GM04504 (cell line): ENCODE results near the gene RBPJL.

ENCODE experiments used
- DNase-seq: peaks from one replicate; pipeline ENCODE4 v3.0.0-alpha.2; 2012; ENCODE audit warnings: low read depth

RBPJL gene

GRCh38 chr20:45293041-45294002 lies 13.3 kb upstream of the RBPJL start:
- peak; percentile 17 for DNase-seq

GRCh38 chr20:45294003-45294368 lies 12.7 kb upstream of the RBPJL start:
- no peak for DNase-seq

DNA sequence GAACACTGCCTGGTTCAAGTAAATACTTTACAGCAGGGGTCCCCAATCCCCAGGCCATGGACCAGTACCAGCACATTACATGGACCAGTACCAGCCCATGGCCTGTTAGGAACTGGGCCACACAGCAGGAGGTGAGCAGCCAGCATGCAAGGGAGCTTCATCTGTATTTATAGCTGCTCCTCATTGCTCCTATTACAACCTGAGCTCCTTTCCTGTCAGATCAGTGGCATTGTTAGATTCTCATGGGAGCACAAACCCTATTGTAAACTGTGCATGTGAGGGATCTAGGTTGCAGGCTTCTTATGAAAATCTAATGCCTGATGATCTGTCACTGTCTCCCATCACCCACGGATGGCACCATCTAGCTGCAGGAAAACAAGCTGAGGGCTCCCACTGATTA lies 12.0 kb upstream of the RBPJL start:
- DNase-seq, result no peak

DNA sequence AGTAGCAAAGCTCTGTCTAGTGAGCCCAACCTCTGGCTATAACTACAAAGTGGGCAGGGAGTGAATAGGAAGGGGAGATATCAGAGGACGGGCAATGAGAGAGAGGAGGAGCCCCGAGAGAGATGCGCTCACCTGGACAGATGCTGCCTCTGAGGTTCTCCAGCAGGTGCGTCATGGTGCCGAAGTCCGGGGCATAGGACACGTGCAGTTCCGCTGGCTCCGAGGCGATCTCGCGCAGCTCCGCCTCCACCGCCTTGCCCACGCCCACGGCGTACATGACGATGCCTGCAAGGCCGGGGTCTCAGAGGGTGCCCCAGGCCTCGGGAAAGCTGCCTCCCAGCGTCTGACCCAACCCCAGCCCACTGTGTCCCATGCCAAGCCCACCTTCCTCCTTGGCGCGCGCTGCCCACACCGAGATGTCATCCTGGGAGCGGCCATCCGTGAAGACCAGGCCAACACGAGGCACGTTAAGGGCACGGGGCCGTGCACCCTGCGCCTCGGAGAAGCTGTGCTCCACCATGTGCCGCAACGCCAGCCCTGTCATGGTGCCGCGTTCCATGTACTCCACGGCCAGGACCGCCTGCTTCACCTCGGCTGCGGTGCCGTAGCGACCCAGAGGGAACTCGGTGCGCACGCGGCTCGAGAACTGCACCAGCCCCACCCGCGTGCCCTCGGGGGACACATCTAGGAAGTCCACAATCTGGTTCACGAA lies 8.7 kb upstream of the RBPJL start:
- no peak for DNase-seq

DNA sequence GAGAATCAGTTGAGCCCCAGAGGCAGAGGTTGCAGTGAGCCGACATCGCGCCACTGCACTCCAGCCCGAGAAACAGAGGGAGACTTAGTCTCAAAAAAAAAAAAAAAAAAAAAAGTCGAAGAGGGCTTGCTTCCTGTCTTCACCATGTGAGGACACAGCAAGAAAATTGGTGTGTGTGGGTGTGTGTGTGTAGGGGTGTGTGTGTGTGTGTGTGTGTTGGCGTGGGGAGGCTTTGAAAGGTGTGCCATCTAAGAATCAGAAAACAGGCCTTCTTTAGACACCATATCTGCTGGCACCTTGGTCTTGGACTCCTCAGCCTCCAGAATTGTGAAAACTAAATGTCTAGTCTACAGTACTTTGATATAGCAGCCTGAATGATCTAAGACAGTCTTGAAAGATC lies 6.9 kb upstream of the RBPJL start:
- no peak for DNase-seq

- no peak for DNase-seq
Observed at GRCh38 chr20:45300961-45301360, 5.7 kb upstream of the RBPJL start.

- DNase-seq, result no peak
Observed at GRCh38 chr20:45301824-45302271, 4.8 kb upstream of the RBPJL start.

DNA sequence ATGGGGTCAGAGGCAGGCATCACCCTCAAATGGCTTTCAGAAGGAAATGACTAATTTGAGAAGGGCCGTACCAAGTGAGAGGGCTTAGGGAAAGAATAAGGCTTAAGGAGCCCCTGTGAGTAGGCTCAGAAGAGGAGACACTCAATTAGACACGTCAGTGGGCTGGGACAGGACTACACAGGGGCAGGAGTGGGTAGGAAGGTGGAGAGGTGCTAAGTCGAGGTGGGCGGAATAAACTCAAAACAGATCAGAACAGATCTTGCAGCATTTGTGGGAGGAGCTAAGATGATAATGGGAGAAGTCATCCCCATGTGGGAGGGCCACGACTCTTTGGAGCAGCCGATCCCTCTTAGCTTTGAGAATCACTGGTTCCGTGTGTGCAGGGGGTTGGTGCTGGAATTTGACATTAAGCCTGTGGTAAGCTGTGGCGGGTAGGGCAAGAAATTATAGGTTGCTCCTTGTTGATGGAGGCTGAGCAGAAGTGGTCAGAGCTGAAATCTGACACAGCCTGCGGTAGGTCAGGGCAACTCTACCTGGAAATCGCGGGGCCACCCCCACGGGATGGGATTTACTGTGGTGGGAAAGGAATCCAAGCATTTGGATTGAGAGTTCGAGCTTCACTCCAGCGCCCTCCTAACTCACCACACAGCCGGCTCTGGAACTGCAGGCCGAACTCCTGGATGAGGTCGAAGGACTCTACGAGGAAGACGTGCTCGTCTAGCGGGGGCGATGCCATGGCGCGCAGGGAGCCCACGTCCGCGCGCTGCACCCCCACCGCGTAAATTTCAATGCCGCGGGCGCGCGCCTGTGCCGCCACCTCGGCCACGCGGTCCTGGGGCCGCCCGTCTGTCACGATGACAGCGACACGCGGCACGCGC lies 2.8 kb upstream of the RBPJL start:
- no peak for DNase-seq

DNA sequence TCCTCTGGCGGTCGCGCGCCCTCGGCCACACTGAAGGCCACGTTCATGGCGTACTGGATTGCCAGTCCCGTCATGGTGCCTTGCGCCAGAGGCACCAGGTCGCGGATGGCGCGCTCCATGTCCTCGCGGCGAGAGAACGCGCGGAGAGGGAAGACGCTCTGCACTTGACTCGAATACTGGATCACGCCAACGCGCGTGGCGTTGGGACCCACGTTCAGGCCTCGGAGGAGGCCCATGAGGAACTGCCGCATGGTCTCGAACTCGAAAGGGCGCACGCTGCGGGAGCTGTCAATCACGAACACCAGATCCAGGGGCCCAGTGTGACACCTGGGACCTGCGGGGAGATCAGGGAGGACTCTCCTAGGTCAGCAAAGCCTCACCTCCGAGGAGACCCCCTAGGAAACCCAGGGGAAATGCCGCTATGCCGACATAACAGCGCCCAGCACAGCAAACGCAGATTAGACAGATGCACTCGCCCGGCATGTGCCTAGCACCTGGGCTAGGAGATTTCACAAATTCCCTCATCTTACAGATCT lies 2.1 kb upstream of the RBPJL start:
- DNase-seq, result no peak

- DNase-seq, result no peak
Observed at GRCh38 chr20:45305262-45305661, 1.4 kb upstream of the RBPJL start.

GRCh38 chr20:45307076-45307640 lies 518 bp downstream of the RBPJL start:
- DNase-seq, result no peak

GRCh38 chr20:45308117-45308778 lies 1.6 kb downstream of the RBPJL start, which contains the start of gene MATN4:
Gene MATN4 (minus strand): TSS chr20:45308299. CDS start chr20:45305582, 2,717 bp downstream.
- DNase-seq, result no peak

- no peak for DNase-seq
Observed at GRCh38 chr20:45309075-45309474, 2.4 kb downstream of the RBPJL start.

- no peak for DNase-seq
Observed at GRCh38 chr20:45311589-45312211, 5.1 kb downstream of the RBPJL start.

DNA sequence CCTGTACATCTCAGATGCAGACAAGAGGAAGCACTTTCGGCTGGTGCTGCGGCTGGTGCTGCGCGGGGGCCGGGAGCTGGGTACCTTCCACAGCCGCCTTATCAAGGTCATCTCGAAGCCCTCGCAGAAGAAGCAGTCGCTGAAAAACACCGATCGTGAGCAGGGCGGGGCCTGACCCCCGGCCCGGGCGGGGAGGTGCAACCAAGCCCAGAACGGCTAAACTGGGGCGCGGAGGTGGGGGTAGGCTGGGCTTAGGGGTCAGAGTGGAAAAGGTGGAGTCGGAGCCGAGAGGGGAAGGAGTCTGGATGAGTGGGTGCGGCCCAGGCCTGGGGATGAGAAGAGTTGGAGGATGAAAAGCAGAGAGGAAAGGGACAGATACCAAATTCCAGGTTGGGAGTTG lies 5.6 kb downstream of the RBPJL start:
- no peak for DNase-seq

DNA sequence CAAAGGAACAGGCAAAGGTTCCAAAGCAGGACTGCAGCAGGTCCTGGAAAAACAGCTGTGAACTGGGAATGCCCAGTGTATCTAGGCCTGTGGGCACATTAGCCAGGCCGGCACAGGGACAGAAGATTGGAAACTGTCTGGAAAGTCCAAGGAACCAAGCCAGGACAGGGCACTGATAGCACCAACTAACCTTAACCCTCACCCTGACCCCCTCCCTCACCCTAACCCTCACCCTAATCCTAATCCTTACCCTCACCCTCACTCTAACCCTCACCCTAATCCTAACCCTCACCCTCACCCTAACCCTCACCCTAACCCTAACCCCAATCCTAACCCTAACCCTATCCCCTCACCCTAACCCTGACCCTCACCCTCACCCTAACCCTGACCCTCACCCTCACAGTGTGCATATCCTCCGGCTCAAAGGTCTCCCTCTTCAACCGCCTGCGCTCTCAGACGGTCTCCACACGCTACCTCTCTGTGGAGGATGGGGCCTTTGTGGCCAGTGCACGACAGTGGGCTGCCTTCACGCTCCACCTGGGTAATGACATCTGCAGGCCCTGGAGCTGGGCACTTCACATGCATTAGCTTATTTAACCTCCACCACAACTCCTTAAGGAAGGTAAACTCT lies 6.5 kb downstream of the RBPJL start:
- DNase-seq, result no peak

DNA sequence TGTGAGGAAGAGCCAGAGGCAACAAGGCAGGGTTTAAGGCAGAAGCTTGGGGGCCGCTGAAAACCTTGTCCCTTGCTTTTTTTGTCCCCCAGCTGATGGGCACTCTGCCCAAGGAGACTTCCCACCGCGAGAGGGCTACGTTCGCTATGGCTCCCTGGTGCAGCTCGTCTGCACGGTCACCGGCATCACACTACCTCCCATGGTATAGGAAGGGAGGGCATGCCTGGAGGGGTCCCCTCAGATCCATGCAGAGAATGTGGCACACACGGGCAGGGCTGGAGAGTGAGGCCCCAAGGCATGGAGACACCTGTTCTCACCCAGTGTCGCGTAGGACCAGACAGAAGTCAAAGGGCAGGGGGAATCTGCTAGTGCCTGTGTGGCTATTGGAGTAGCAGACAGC lies 7.3 kb downstream of the RBPJL start:
- DNase-seq, result no peak

GRCh38 chr20:45315672-45316071 lies 9.0 kb downstream of the RBPJL start:
- no peak for DNase-seq

DNA sequence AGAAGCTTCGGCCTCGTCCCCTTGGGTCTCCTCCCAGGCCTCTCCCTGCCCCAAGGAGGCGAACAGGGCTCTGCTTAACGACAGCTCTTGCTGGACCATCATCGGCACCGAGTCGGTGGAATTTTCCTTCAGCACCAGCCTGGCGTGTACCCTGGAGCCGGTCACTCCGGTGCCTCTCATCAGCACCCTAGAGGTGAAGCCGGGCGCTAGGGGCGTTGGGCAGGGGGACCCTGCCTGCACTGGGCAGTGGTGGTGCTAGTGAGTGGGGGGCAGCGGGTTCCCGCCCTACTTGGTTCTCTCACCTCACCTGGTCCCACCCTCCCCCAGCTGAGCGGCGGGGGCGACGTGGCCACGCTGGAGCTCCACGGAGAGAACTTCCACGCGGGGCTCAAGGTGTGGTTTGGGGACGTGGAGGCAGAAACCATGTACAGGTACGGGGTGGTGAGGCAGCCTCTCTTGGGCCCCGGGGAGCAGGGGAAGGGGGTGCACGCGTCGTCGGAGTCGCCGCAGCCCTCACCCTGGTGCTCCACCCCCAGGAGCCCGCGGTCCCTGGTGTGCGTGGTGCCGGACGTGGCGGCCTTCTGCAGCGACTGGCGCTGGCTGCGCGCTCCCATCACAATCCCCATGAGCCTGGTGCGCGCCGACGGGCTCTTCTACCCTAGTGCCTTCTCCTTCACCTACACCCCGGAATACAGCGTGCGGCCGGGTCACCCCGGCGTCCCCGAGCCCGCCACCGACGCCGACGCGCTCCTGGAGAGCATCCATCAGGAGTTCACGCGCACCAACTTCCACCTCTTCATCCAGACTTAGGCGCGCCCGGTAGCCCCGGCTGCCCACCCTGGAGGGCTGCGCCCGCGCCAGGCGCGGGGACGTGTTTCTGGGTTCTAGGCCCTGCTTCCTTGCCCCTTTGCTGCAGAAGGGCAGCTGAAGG lies 9.8 kb downstream of the RBPJL start:
- no peak for DNase-seq
